Keratinocyte (primary cell): ENCODE measurements around the gene FBXW10. TPM values are rescaled to one million over a fixed set of nuclear protein-coding genes. Genes with fewer than 3 reads are reported as not detected.
"Not testable (repeated sequence)": the region's sequence is repeated elsewhere in the genome, so short reads cannot be mapped to it uniquely, and the experiment has no call there.

Source experiments
- DNase-seq: peaks from one replicate; pipeline ENCODE4 v3.0.0-alpha.2; 2011; ENCODE audit warnings: low read depth, missing footprints, low spot score
- FAIRE-seq: peaks from 2 replicates; lab custom pipeline; 2011; peaks lifted over from hg19 to GRCh38; lab: Jason Lieb, UNC
- H2AFZ ChIP-seq: 2 replicates; pipeline ENCODE4 v1.6.0; 2012; ENCODE audit warnings: low read length, control low read depth, inconsistent platforms; ENCODE audit not compliant: control insufficient read depth
- H3K27ac ChIP-seq: 2 replicates; pipeline ENCODE4 v1.5.1; 2011; ENCODE audit warnings: low read length; ENCODE audit not compliant: control insufficient read depth, insufficient read depth
- H3K27me3 ChIP-seq: 3 replicates; pipeline ENCODE4 v1.6.0; 2011; ENCODE audit warnings: low read length; ENCODE audit not compliant: control insufficient read depth, insufficient read depth; ENCODE audit errors: extremely low read depth
- H3K36me3 ChIP-seq, 2 experiments: 2 replicates in 1 of 2; 3 replicates in 1 of 2; pipeline ENCODE4 v1.5.1; 2011; ENCODE audit warnings: low read length in 2 of 2, mild to moderate bottlenecking in 1 of 2; ENCODE audit not compliant: control insufficient read depth in 2 of 2, insufficient read depth in 2 of 2; ENCODE audit errors: extremely low read depth in 1 of 2
- H3K4me1 ChIP-seq: 3 replicates; pipeline ENCODE4 v1.5.1; 2011; ENCODE audit warnings: low read length; ENCODE audit not compliant: control insufficient read depth, insufficient read depth; ENCODE audit errors: extremely low read depth
- H3K4me2 ChIP-seq: 3 replicates; pipeline ENCODE4 v1.6.0; 2011; ENCODE audit warnings: low read depth, low read length; ENCODE audit not compliant: control insufficient read depth, insufficient read depth; ENCODE audit errors: extremely low read depth
- H3K4me3 ChIP-seq, 3 experiments: fragments of 200-600 bp in 1 of 3; sonication (generic) in 1 of 3; 2 replicates in 2 of 3; 3 replicates in 1 of 3; pipeline ENCODE4 v1.5.1; 2011 to 2016; ENCODE audit warnings: low read length in 3 of 3, mild to moderate bottlenecking in 3 of 3, control low read depth in 2 of 3, inconsistent platforms in 1 of 3, low read depth in 1 of 3, mixed read lengths in 1 of 3, mixed run types in 1 of 3, moderate library complexity in 1 of 3; ENCODE audit not compliant: control insufficient read depth in 2 of 3, insufficient read depth in 2 of 3; ENCODE audit errors: extremely low read depth in 1 of 3
- H3K79me2 ChIP-seq: 2 replicates; pipeline ENCODE4 v1.6.0; 2012; ENCODE audit warnings: low read length; ENCODE audit not compliant: control insufficient read depth, insufficient read depth
- H3K9ac ChIP-seq: 3 replicates; pipeline ENCODE4 v1.6.0; 2011; ENCODE audit warnings: low read length; ENCODE audit not compliant: control insufficient read depth, insufficient read depth; ENCODE audit errors: extremely low read depth
- H3K9me1 ChIP-seq: 3 replicates; pipeline ENCODE4 v1.6.0; 2011; ENCODE audit warnings: low read length; ENCODE audit not compliant: control insufficient read depth, insufficient read depth; ENCODE audit errors: extremely low read depth
- H3K9me3 ChIP-seq: 2 replicates; pipeline ENCODE4 v1.5.1; 2012; ENCODE audit warnings: low read depth, low read length; ENCODE audit not compliant: control insufficient read depth
- H4K20me1 ChIP-seq: 3 replicates; pipeline ENCODE4 v1.6.0; 2011; ENCODE audit warnings: low read length; ENCODE audit not compliant: control insufficient read depth, insufficient read depth; ENCODE audit errors: extremely low read depth
- dilution Hi-C: fragments of 300-500 bp; cut with MboI; formaldehyde crosslinking; loops from one replicate; pipeline ENCODE4 v1.7.0; 2020; ENCODE audit warnings: low sequenced_read_pairs; ENCODE audit not compliant: extremely low pct_ligation_motif_present
- polyA minus RNA-seq, 3 experiments: library from RNA; depleted of rRNA, polyadenylated mRNA; stranded (reverse); fragments of >200 nt; gene quantifications; 1 replicate in 1 of 3; 2 replicates in 1 of 3; 3 replicates in 1 of 3; pipeline ENCODE4 v1.2.3, GENCODE V29; 2011
- polyA plus RNA-seq, 5 experiments: library from polyadenylated mRNA; depleted of rRNA in 3 of 5; stranded (reverse) in 3 of 5; stranded (forward) in 1 of 5; unstranded in 1 of 5; fragments of >200 nt; gene quantifications; 1 replicate in 1 of 5; 2 replicates in 3 of 5; 3 replicates in 1 of 5; pipeline versions ENCODE4 v1.2.1 to v1.2.3, GENCODE V29; 2011 to 2012; ENCODE audit warnings: missing spikeins in 2 of 5, low read depth in 1 of 5, low replicate concordance in 1 of 5

FBXW10 gene
- polyA plus RNA-seq (0.10 to 0.36 TPM (median 0.25 TPM) in 3 replicates), polyA minus RNA-seq (0.38 to 0.46 TPM (median 0.46 TPM) in 3 replicates)
- not detected for polyA plus RNA-seq (2011; ENCODE audit: low read depth)
- 0.09 TPM in 1 of 2 replicates, not detected in the other for polyA plus RNA-seq (2011; cell fraction: cytosol; rRNA removed)
- polyA plus RNA-seq (2011; cell fraction: nucleus; rRNA removed): 1.5 and 1.8 TPM in 2 replicates
- 0.11 TPM in 1 of 2 replicates, not detected in the other for polyA plus RNA-seq (2012; ENCODE audit: low replicate concordance)
- not detected for polyA minus RNA-seq (2011; cell fraction: cytosol; rRNA and poly(A)+ RNA removed)
- polyA minus RNA-seq (2011; cell fraction: nucleus; rRNA and poly(A)+ RNA removed): 0.74 and 0.85 TPM in 2 replicates

- FAIRE-seq, H2AFZ ChIP-seq, H3K4me1 ChIP-seq, H3K4me2 ChIP-seq, H3K9me3 ChIP-seq, H4K20me1 ChIP-seq, H3K27ac ChIP-seq, H3K4me3 ChIP-seq, H3K9me1 ChIP-seq, DNase-seq, H3K79me2 ChIP-seq, H3K9ac ChIP-seq, dilution Hi-C loops, H3K27me3 ChIP-seq, H3K36me3 ChIP-seq: not testable (repeated sequence)
Observed at GRCh38 chr17:18743699-18744421, at the start of gene FBXW10. FBXW10 (plus strand) TSS chr17:18744054; CDS start chr17:18744245, 191 bp downstream.

- H3K9me3 ChIP-seq, H2AFZ ChIP-seq, H3K4me3 ChIP-seq, H3K9ac ChIP-seq, H3K4me2 ChIP-seq, FAIRE-seq, H3K4me1 ChIP-seq, H3K36me3 ChIP-seq, H3K27me3 ChIP-seq, H4K20me1 ChIP-seq, dilution Hi-C loops, DNase-seq, H3K79me2 ChIP-seq, H3K9me1 ChIP-seq, H3K27ac ChIP-seq: not testable (repeated sequence)
Observed at GRCh38 chr17:18695143-18695542, 48.7 kb upstream of the FBXW10 start.

GRCh38 chr17:18698473-18699103, 45.3 kb upstream of the FBXW10 start:
- FAIRE-seq, H3K79me2 ChIP-seq, H3K27me3 ChIP-seq, H4K20me1 ChIP-seq, H3K9me1 ChIP-seq, H3K27ac ChIP-seq, H3K4me1 ChIP-seq, H3K9me3 ChIP-seq, DNase-seq, H3K36me3 ChIP-seq, dilution Hi-C loops: not testable (repeated sequence)
- H2AFZ ChIP-seq: peak overlapping the region; percentile 87
- peak overlapping the region; percentile 40 to 72 (median 59) for H3K4me3 ChIP-seq
- peak overlapping the region; percentile 65 for H3K9ac ChIP-seq
- peak overlapping the region; percentile 82 for H3K4me2 ChIP-seq

GRCh38 chr17:18705955-18706354, 37.9 kb upstream of the FBXW10 start:
- H3K4me3 ChIP-seq, H2AFZ ChIP-seq, H3K36me3 ChIP-seq, H3K27ac ChIP-seq, dilution Hi-C loops, H3K27me3 ChIP-seq, H3K9me3 ChIP-seq, H3K79me2 ChIP-seq, FAIRE-seq, H3K9ac ChIP-seq, DNase-seq, H4K20me1 ChIP-seq, H3K9me1 ChIP-seq, H3K4me2 ChIP-seq, H3K4me1 ChIP-seq: not testable (repeated sequence)
